HG03280 (cell line): ENCODE data around the gene ITGB1BP2.
"Not testable (repeated sequence)": the region's sequence is repeated elsewhere in the genome, so short reads cannot be mapped to it uniquely, and the experiment has no call there.

ENCODE experiments used
- ATAC-seq: cut with Tn5 transposase; IDR thresholded peaks from one replicate; pipeline ENCODE4 v1.9.1; 2021; ENCODE audit warnings: mild to moderate bottlenecking, moderate library complexity; ENCODE audit not compliant: unreplicated experiment

Gene ITGB1BP2

GRCh38 chrX:71300495-71300894 is 1.1 kb upstream of the ITGB1BP2 start:
- ATAC-seq, result not testable (repeated sequence)

- ATAC-seq, result no peak
Measured at GRCh38 chrX:71302461-71303213, 1.1 kb downstream of the ITGB1BP2 start.

GRCh38 chrX:71304561-71304960 is 3.0 kb downstream of the ITGB1BP2 start:
- ATAC-seq, result no peak

- ATAC-seq, result no peak
Measured at GRCh38 chrX:71315917-71316316, 14.4 kb downstream of the ITGB1BP2 start.

- not testable (repeated sequence) for ATAC-seq
Measured at GRCh38 chrX:71316959-71317358, 15.4 kb downstream of the ITGB1BP2 start.

- no peak for ATAC-seq
Measured at GRCh38 chrX:71320126-71320525, 18.6 kb downstream of the ITGB1BP2 start.

- no peak for ATAC-seq
Measured at GRCh38 chrX:71321731-71322130, 20.2 kb downstream of the ITGB1BP2 start.

- not testable (repeated sequence) for ATAC-seq
Measured at GRCh38 chrX:71324452-71324851, 22.9 kb downstream of the ITGB1BP2 start.

GRCh38 chrX:71326394-71326793 is 24.8 kb downstream of the ITGB1BP2 start:
- ATAC-seq, result no peak

GRCh38 chrX:71349151-71349665 is 47.7 kb downstream of the ITGB1BP2 start:
- not testable (repeated sequence) for ATAC-seq

GRCh38 chrX:71349867-71350266 is 48.3 kb downstream of the ITGB1BP2 start:
- ATAC-seq, result not testable (repeated sequence)

- not testable (repeated sequence) for ATAC-seq
Measured at GRCh38 chrX:71352439-71352838, 50.9 kb downstream of the ITGB1BP2 start.
